Mesendoderm (in vitro differentiated cells): ENCODE results near the gene HGF.

Experiments used
- DNase-seq: peaks from one replicate; pipeline ENCODE4 v3.0.0; 2013
- H2AK5ac ChIP-seq: 2 replicates; pipeline ENCODE4 v1.6.1; 2013; ENCODE audit warnings: low read length, inconsistent platforms
- H2BK120ac ChIP-seq: 2 replicates; pipeline ENCODE4 v1.6.1; 2013; ENCODE audit warnings: low read depth, mild to moderate bottlenecking, low read length, moderate library complexity, mixed read lengths
- H2BK15ac ChIP-seq: replicated peaks from 2 replicates; pipeline ENCODE4 v1.6.1; 2013; ENCODE audit warnings: low read depth, mild to moderate bottlenecking, moderate library complexity
- H2BK5ac ChIP-seq: 2 replicates; pipeline ENCODE4 v1.6.1; 2013; ENCODE audit warnings: low read length, inconsistent platforms
- H3K18ac ChIP-seq: 2 replicates; pipeline ENCODE4 v1.6.1; 2013; ENCODE audit warnings: mild to moderate bottlenecking, low read length, mixed read lengths
- H3K23ac ChIP-seq: one replicate; pipeline ENCODE4 v1.6.1; 2013; ENCODE audit warnings: low read length
- H3K27ac ChIP-seq: 2 replicates; pipeline ENCODE4 v1.5.1; 2013; ENCODE audit warnings: low read depth, mild to moderate bottlenecking, inconsistent platforms, low read length, moderate library complexity
- H3K27me3 ChIP-seq: 2 replicates; pipeline ENCODE4 v1.6.1; 2013; ENCODE audit warnings: low read length, control low read depth, mild to moderate bottlenecking, inconsistent platforms; ENCODE audit not compliant: insufficient read depth, poor library complexity
- H3K36me3 ChIP-seq: 2 replicates; pipeline ENCODE4 v1.6.1; 2013; ENCODE audit warnings: low read length, inconsistent platforms; ENCODE audit not compliant: control insufficient read depth, insufficient read depth
- H3K4ac ChIP-seq: one replicate; pipeline ENCODE4 v1.6.1; 2013; ENCODE audit warnings: low read depth, mild to moderate bottlenecking, low read length, moderate library complexity
- H3K4me1 ChIP-seq: 2 replicates; pipeline ENCODE4 v1.6.1; 2013; ENCODE audit warnings: low read depth, low read length, inconsistent platforms; ENCODE audit not compliant: control insufficient read depth
- H3K4me2 ChIP-seq: 2 replicates; pipeline ENCODE4 v1.6.1; 2013; ENCODE audit warnings: low read length
- H3K4me3 ChIP-seq: 2 replicates; pipeline ENCODE4 v1.5.1; 2013; ENCODE audit warnings: mild to moderate bottlenecking, low read length
- H3K56ac ChIP-seq: one replicate; pipeline ENCODE4 v1.6.1; 2013; ENCODE audit warnings: low read length
- H3K79me1 ChIP-seq: 2 replicates; pipeline ENCODE4 v1.6.1; 2013; ENCODE audit warnings: low read length, inconsistent platforms
- H3K79me2 ChIP-seq: 2 replicates; pipeline ENCODE4 v1.6.1; 2013; ENCODE audit warnings: mild to moderate bottlenecking, low read length; ENCODE audit not compliant: control insufficient read depth, insufficient read depth
- H3K9ac ChIP-seq: 2 replicates; pipeline ENCODE4 v1.6.1; 2013; ENCODE audit warnings: low read length, inconsistent platforms
- H4K5ac ChIP-seq: one replicate; pipeline ENCODE4 v1.6.1; 2013; ENCODE audit warnings: low read length
- H4K8ac ChIP-seq: one replicate; pipeline ENCODE4 v1.6.1; 2013; ENCODE audit warnings: low read depth, mild to moderate bottlenecking, control low read depth, low read length, moderate library complexity
- WGBS: extraction: QIAGEN DNeasy Blood & Tissue Kit; methylation state at CpG from one replicate; pipeline ENCODE4 v1.1.7; 2013; ENCODE audit warnings: low lambda C conversion rate, missing lambda C conversion rate; ENCODE audit not compliant: insufficient coverage; ENCODE audit errors: extremely low coverage; 5-methylcytosine and 5-hydroxymethylcytosine counted together

The HGF gene

DNA sequence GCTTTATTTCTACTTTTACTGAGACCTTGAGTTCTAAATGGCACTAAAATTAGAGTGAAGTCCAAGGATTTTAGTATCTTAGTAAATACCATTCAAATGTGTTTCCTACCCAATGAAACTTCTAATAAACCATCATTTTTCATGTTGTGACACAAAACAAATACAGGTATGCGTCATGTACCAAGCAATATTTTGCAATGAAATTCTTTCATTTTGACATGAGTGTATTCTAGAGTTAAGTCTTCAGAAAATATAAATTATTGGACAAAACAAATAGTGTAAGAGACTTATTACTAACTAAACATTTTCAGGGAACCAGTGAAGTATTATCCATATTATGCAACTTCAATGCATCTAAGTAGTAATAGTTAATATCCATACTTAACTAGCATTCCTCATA is 16.5 kb downstream of the HGF start:
- H3K23ac ChIP-seq = no peak overlapping the region
- H2BK120ac ChIP-seq = no peak overlapping the region
- no peak overlapping the region for H3K4ac ChIP-seq
- DNase-seq = no peak
- no peaks in the 10 kb centered on the region for H3K4me1 ChIP-seq
- H3K79me1 ChIP-seq = no peaks in the 10 kb centered on the region
- H3K18ac ChIP-seq = no peak overlapping the region
- H3K27me3 ChIP-seq = no peaks in the 10 kb centered on the region
- no peak overlapping the region for H4K8ac ChIP-seq
- H3K4me3 ChIP-seq = no peak overlapping the region
- H3K56ac ChIP-seq = no peak overlapping the region
- H4K5ac ChIP-seq = no peak overlapping the region
- no peak overlapping the region for H2BK5ac ChIP-seq
- no CpG with 5 or more reads among the region's 1 CpG for WGBS
- no peak overlapping the region for H3K27ac ChIP-seq
- H3K36me3 ChIP-seq = no peaks in the 10 kb centered on the region
- no peak overlapping the region for H2BK15ac ChIP-seq
- no peak overlapping the region for H3K4me2 ChIP-seq
- no peak overlapping the region for H3K9ac ChIP-seq
- H2AK5ac ChIP-seq = no peak overlapping the region
- no peaks in the 10 kb centered on the region for H3K79me2 ChIP-seq

DNA sequence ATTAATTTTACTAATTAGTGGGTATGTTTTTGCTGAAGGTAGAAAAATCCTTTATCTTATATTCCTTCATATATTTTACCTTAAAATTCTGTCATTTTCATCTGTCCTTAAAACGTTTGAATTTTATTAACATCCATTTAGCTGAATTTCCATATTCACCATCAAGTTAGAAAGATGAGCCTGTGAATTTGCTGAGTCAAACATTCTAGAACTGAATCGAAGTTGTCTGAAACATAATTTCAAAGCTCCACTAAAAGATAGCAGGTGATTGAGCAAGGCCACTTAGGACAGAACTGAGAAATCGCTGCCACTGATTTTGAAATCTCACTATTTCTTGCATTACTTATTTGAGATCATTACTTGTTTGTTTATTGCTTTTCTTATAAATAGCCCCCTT is 17.5 kb downstream of the HGF start:
- H4K5ac ChIP-seq = no peak overlapping the region
- no peak for DNase-seq
- H3K27me3 ChIP-seq = no peaks in the 10 kb centered on the region
- H3K23ac ChIP-seq = no peak overlapping the region
- no peak overlapping the region for H3K4me2 ChIP-seq
- WGBS = 100% methylated on average over 1 of the region's 3 CpGs
- no peak overlapping the region for H3K4ac ChIP-seq
- H3K56ac ChIP-seq = no peak overlapping the region
- no peak overlapping the region for H2BK5ac ChIP-seq
- H3K4me3 ChIP-seq = no peak overlapping the region
- H3K27ac ChIP-seq = no peak overlapping the region
- H3K36me3 ChIP-seq = no peaks in the 10 kb centered on the region
- H3K9ac ChIP-seq = no peak overlapping the region
- no peaks in the 10 kb centered on the region for H3K79me2 ChIP-seq
- no peak overlapping the region for H4K8ac ChIP-seq
- no peak overlapping the region for H3K18ac ChIP-seq
- H3K79me1 ChIP-seq = no peaks in the 10 kb centered on the region
- H2BK15ac ChIP-seq = no peak overlapping the region
- H2BK120ac ChIP-seq = no peak overlapping the region
- H2AK5ac ChIP-seq = no peak overlapping the region
- no peaks in the 10 kb centered on the region for H3K4me1 ChIP-seq

DNA sequence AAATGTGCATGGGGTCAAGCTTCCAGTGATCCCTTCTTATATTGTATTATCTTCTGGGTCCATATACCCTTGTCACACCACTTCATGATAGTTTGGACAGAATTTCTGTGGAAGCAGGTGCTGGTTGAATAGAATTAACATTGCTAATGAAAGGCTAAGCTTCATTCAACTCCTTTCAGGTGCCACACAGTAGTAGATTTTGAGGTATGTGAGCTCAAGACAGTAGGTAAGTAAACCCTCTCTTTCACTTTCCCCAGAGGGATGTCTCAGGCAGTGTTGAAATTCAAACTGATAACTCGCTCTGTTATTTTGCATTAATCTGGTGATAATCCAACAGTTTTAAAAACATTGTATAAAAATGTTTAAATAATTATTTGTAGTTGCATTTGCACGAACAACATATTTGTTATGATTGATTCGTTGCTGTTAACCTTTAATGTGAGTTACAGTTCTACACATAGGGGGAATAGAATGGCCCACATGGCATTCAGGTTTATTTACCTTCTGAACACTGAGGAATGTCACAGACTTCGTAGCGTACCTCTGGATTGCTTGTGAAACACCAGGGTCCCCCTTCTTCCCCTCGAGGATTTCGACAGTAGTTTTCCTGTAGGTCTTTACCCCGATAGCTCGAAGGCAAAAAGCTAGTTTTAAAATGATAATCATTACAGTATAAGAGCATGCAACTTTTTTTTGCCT is 18.1 kb downstream of the HGF start:
- Histone ChIP-seq H4K8ac (no peak overlapping the region), H3K27ac (no peak overlapping the region), H3K4me2 (no peak overlapping the region), H3K4ac (no peak overlapping the region), H2BK5ac (no peak overlapping the region), H3K9ac (no peak overlapping the region), H3K23ac (no peak overlapping the region), H3K56ac (no peak overlapping the region), H3K4me3 (no peak overlapping the region), H3K4me1 (no peaks in the 10 kb centered on the region), H3K79me1 (no peaks in the 10 kb centered on the region), H4K5ac (no peak overlapping the region), H3K79me2 (no peaks in the 10 kb centered on the region), H2BK120ac (no peak overlapping the region), H2AK5ac (no peak overlapping the region), H3K36me3 (no peaks in the 10 kb centered on the region), H3K18ac (no peak overlapping the region), H2BK15ac (no peak overlapping the region), H3K27me3 (no peaks in the 10 kb centered on the region)
- no peak for DNase-seq
- no CpG with 5 or more reads among the region's 9 CpGs for WGBS

DNA sequence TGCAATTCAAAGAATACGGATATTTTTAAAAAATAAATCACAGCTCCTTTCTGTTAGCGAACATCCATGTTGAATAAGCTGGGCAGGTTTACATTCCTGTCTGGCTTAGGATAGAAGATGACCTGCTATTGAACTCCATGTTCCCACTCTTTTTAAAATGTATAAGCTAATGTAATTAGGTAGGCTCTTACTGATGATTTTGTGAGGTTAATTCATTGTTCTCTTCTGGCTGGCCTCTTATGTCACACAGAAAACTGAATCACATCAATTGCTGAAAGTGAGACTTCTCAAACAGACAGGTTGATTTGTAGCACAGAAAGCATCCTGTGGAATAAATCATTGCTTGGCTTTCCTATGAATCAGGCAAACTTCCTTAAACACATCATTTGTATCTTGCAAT is 24.2 kb downstream of the HGF start:
- H3K23ac ChIP-seq = no peak overlapping the region
- no peak overlapping the region for H2BK15ac ChIP-seq
- H3K36me3 ChIP-seq = no peaks in the 10 kb centered on the region
- WGBS = no CpG with 5 or more reads among the region's 2 CpGs
- no peak overlapping the region for H3K9ac ChIP-seq
- H4K8ac ChIP-seq = no peak overlapping the region
- no peak overlapping the region for H3K27ac ChIP-seq
- no peak overlapping the region for H3K4ac ChIP-seq
- H3K79me2 ChIP-seq = no peaks in the 10 kb centered on the region
- no peaks in the 10 kb centered on the region for H3K79me1 ChIP-seq
- H4K5ac ChIP-seq = no peak overlapping the region
- H2BK120ac ChIP-seq = no peak overlapping the region
- no peaks in the 10 kb centered on the region for H3K27me3 ChIP-seq
- no peaks in the 10 kb centered on the region for H3K4me1 ChIP-seq
- no peak overlapping the region for H3K18ac ChIP-seq
- H2BK5ac ChIP-seq = no peak overlapping the region
- H3K4me3 ChIP-seq = no peak overlapping the region
- DNase-seq = no peak
- no peak overlapping the region for H3K4me2 ChIP-seq
- no peak overlapping the region for H3K56ac ChIP-seq
- no peak overlapping the region for H2AK5ac ChIP-seq

DNA sequence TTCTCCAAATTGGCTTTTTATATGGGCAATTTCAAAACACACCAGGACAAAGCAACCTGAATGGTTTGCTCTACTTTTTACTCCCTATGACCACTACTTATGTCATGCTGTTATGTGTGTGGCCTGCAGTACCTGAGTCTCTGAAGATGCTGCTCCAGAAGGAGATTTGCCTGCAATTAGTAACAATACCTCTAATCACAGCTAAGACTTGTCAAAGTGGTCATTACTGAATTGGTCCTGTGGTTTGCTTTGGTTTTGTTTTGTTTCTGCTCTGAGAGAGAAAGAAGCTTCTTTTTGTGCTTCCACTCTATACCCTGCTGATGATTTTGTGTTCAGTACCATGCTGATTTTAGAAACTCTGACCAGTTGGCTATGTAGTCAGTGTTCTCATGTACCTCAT is 25.5 kb downstream of the HGF start:
- no peak overlapping the region for H3K27ac ChIP-seq

DNA sequence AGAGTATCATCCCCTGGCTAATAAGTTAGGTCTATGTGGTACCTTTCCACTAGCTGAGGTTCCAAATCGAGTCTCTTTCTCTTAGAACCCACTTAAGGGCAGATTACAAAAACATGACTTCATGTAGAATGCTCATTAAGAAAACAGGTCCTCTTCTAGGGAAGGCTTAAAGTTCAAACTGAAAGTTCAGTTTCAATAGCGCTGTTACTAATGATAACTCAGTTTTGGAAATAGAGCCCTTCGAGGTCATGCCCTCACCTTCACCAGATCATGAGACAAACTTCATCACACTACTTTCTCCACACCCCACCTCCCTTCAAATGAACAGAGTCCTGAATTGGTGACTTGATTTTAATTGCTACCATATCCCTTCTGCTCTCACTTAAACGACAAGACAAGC is 26.2 kb downstream of the HGF start:
- H3K18ac ChIP-seq = no peak overlapping the region
- no peak overlapping the region for H3K9ac ChIP-seq
- DNase-seq = no peak
- no peaks in the 10 kb centered on the region for H3K27me3 ChIP-seq
- no peak overlapping the region for H3K4me2 ChIP-seq
- no CpG with 5 or more reads among the region's 4 CpGs for WGBS
- H3K4ac ChIP-seq = no peak overlapping the region
- no peaks in the 10 kb centered on the region for H3K79me2 ChIP-seq
- no peaks in the 10 kb centered on the region for H3K4me1 ChIP-seq
- H4K8ac ChIP-seq = no peak overlapping the region
- no peak overlapping the region for H2BK15ac ChIP-seq
- H3K56ac ChIP-seq = no peak overlapping the region
- no peak overlapping the region for H2BK5ac ChIP-seq
- H3K27ac ChIP-seq = no peak overlapping the region
- H4K5ac ChIP-seq = no peak overlapping the region
- no peak overlapping the region for H2BK120ac ChIP-seq
- H3K36me3 ChIP-seq = no peaks in the 10 kb centered on the region
- H2AK5ac ChIP-seq = no peak overlapping the region
- H3K23ac ChIP-seq = no peak overlapping the region
- H3K4me3 ChIP-seq = no peak overlapping the region
- no peaks in the 10 kb centered on the region for H3K79me1 ChIP-seq

More for the DNA sequence above, 25.5 kb downstream of the HGF start:
- no peak overlapping the region for H3K18ac ChIP-seq
- no peak overlapping the region for H2BK5ac ChIP-seq
- no peak overlapping the region for H2BK15ac ChIP-seq
- H3K23ac ChIP-seq = no peak overlapping the region
- no peak for DNase-seq
- H3K36me3 ChIP-seq = no peaks in the 10 kb centered on the region
- H4K5ac ChIP-seq = no peak overlapping the region
- no peaks in the 10 kb centered on the region for H3K79me2 ChIP-seq
- no peak overlapping the region for H3K9ac ChIP-seq
- no peak overlapping the region for H3K4me3 ChIP-seq
- H3K4me1 ChIP-seq = no peaks in the 10 kb centered on the region
- no peaks in the 10 kb centered on the region for H3K79me1 ChIP-seq
- H3K27me3 ChIP-seq = no peaks in the 10 kb centered on the region
- H4K8ac ChIP-seq = no peak overlapping the region
- H2BK120ac ChIP-seq = no peak overlapping the region
- H3K4me2 ChIP-seq = no peak overlapping the region
- no peak overlapping the region for H2AK5ac ChIP-seq
- no peak overlapping the region for H3K56ac ChIP-seq
- H3K4ac ChIP-seq = no peak overlapping the region
